ENCODE results near the gene PARP6.
A peak's percentile ranks its signal among the peaks of the same experiment; 100 is the strongest.

The PARP6 gene

GRCh38 chr15:72199721-72200212, 72.6 kb downstream of the PARP6 start:
- DNase-seq, result peak; percentile 29 to 69 (median 52)

DNA sequence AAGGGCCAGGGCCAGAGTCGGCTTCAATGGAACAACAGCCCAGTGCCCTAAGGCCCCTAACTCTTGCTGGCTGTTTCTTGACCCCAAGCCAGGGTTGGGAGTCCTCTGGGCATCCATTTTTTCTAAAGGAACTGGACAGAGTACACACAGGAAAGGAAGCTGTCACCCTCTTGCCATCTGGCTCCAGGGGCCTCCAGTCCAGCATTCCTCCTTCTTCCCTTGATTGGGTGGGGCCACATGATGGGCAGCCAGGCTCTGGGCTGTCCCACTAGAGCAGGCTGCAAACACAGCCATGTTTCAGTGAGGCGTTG, 73.2 kb downstream of the PARP6 start:
- DNase-seq, result no peak

DNA sequence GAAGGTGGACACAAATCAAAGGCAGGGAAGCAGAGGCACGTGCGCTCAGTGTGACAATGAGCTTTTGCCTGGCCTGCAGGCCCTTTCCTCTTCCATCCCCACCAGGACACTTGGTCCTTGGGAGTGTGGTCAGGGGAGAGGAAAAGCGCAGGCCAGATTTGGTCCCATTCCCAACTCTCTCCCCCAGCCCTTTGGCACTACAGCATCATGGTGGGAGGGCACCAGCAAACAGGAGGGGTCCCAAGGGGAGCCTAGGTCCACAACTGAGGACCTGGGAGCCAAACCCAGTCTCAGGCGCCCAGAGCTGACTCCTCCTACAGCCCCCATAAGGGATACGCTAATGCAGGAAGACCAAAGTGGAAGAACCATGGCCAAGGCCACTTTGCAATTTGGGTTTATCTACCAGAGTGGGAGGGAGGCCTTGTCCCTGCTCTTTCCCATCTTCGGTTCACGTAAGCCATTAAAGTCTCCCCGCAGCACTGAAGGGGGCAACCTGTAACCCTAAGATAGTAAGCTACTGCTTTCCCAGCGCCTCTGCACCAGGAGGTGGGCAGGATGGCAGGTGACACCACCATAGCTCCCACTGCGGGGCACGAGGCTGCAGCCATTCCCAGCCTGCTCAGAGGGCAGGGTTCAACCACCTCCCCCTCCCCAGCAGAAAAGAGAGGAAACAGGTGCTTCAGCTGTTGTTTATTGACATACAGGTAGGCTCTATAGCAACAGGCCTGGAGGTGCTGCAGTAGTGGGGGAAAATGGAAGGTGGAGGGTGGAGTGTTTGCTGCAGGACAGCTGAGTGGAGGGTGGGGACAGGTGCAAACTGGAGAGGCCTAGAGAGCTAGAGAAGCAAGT, 73.8 kb downstream of the PARP6 start:
- DNase-seq, result no peak

- DNase-seq, result no peak
These were observed 74.6 kb downstream of the PARP6 start, which contains the start of gene GRAMD2A for GRCh38 chr15:72197460-72198355. Gene GRAMD2A (minus strand): TSS chr15:72197787.

DNA sequence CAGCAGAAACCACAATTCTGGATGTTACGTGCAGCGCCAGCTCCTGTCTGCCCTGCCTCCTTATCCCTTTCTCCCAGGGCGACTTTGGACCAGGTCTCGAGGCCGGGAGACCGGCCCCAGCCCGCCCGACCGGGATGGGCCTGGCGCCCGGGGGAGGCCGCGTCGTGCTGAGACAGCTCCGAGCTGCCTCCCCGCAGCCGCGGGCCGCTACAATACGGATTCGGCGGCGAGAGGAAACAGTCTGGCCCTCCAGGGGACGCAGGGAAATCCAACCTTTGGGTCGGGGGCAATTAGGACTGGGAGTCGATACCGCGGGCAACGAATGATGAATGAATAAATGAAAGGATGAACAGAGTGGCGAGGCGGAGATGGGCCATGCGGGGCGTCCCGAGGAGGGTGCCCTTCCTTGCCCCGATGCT, 75.3 kb downstream of the PARP6 start:
- DNase-seq, result no peak

GRCh38 chr15:72196409-72197040, 75.8 kb downstream of the PARP6 start:
- DNase-seq, result no peak

- no peak for DNase-seq
These were observed 77.2 kb downstream of the PARP6 start for GRCh38 chr15:72195101-72195511.

GRCh38 chr15:72193836-72194396, 78.4 kb downstream of the PARP6 start:
- no peak for DNase-seq

- DNase-seq, result no peak
These were observed 79.9 kb downstream of the PARP6 start for GRCh38 chr15:72192416-72192815.

All from T-helper 1 cell (primary cell).